Loucy (cell line): ENCODE data around the gene DENND2A.

Experiments
- EZH2phosphoT487 ChIP-seq: fragments of 200-600 bp; IDR thresholded peaks from 2 replicates; pipeline ENCODE4 v1.6.1; 2018; ENCODE audit warnings: antibody characterized with exemption, mild to moderate bottlenecking, moderate library complexity, borderline replicate concordance
- TF ChIP-seq, protein P1 (sequence below): fragments of 200-600 bp; sonication (generic); conservative IDR thresholded peaks from 2 replicates; pipeline ENCODE4 v1.5.1; 2014; ENCODE audit warnings: mild to moderate bottlenecking, antibody characterized with exemption, low read length

DNA sequence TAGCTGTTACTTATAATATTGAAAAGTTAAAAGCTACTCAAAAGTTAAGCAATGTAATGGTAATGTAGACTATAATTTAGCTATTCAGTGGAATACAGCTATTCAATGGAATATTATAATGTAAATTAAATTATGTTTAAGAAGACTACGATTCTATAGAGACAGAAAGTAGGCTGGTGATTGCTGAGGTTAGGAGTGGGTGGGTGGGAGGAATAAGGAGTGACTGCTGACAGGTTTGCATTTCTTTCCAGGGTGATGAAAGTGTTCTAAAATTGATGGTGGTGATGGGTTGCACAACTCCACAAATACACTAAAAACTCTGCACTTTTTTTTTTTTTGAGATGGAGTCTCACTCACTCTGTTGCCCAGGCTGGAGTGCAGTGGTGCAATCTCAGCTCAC is 21.4 kb downstream of the DENND2A start:
- TF ChIP-seq, protein P1, sequence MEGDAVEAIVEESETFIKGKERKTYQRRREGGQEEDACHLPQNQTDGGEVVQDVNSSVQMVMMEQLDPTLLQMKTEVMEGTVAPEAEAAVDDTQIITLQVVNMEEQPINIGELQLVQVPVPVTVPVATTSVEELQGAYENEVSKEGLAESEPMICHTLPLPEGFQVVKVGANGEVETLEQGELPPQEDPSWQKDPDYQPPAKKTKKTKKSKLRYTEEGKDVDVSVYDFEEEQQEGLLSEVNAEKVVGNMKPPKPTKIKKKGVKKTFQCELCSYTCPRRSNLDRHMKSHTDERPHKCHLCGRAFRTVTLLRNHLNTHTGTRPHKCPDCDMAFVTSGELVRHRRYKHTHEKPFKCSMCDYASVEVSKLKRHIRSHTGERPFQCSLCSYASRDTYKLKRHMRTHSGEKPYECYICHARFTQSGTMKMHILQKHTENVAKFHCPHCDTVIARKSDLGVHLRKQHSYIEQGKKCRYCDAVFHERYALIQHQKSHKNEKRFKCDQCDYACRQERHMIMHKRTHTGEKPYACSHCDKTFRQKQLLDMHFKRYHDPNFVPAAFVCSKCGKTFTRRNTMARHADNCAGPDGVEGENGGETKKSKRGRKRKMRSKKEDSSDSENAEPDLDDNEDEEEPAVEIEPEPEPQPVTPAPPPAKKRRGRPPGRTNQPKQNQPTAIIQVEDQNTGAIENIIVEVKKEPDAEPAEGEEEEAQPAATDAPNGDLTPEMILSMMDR = no peak
- no peak for TF ChIP-seq EZH2phosphoT487
